Measurements from ENCODE around the gene ACAA1. TPM values are rescaled to one million over a fixed set of nuclear protein-coding genes. Genes with fewer than 3 reads are reported as not detected.

Gene ACAA1
- total RNA-seq, 1 experiment from 2014 or later, result 44.3 TPM

DNA sequence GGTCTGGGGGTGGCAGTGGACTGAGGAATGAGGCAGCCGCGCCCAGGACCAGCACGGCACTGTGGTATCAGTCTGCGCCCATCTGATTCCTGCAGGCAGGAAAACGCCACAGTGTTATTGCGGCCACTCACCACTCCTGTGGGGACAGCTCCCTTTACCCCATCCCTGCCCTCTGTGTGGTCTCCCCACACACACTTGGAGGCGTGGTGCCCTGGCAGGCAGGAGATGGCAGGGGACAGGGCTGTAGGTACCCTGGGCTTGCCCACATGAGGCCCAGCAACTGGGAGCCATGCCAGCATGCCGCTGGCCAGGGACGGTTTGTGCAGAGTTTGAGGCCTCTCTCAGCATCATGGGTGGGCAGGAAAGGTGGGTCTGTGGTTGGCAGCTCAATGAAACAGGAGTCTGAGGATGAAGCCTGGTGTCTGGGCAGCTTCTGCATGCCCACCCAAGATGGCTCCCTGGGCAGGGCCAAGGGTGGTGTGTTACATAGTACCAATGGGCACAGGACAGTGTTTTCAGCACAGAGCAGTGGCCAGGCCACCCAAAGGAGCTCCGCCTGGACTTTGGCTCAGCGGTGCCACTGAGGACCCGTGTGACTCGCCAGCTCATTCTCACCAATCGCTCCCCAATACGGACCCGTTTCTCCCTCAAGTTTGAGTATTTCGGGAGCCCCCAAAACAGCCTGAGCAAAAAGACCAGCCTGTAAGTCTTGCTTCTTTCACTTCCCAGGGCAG is 27.2 kb downstream of the ACAA1 start:
- Histone ChIP-seq H3K27me3 (ENCODE audit: insufficient read depth, low read length) (no peaks in the 10 kb centered on the region), H4K20me1 (ENCODE audit: control insufficient read depth, insufficient read depth, insufficient read length) (no peaks in the 10 kb centered on the region), H3K23ac (ENCODE audit: insufficient read length, low read depth, low read length) (no peak overlapping the region), H3K14ac (ENCODE audit: insufficient read depth, low read length) (no peak overlapping the region; the same call in 1 of the 2 replicates), H4K5ac (ENCODE audit: insufficient read length, low read depth, low read length) (no peak overlapping the region), H3K27ac (ENCODE audit: insufficient read length, low read depth, low read length) (no peak overlapping the region), H2AK5ac (ENCODE audit: insufficient read length, low read length) (no peak overlapping the region), H3K4ac (ENCODE audit: low read depth, low read length) (no peak overlapping the region), H2BK5ac (ENCODE audit: insufficient read length, low read length) (no peak overlapping the region), H3T11ph (ENCODE audit: low read length) (no peak overlapping the region), H4K91ac (ENCODE audit: insufficient read length, low read depth, low read length) (no peak overlapping the region), H4K8ac (replicated peaks; ENCODE audit: insufficient read length, low read depth, low read length) (no peak overlapping the region), H3K18ac (ENCODE audit: insufficient read length, low read depth, low read length) (no peak overlapping the region), H2BK120ac (ENCODE audit: low read depth, low read length, poor library complexity, severe bottlenecking) (no peak overlapping the region), H3K79me1 (ENCODE audit: insufficient read depth, low read depth, low read length, poor library complexity, severe bottlenecking) (no peaks in the 10 kb centered on the region), H2BK15ac (ENCODE audit: low read depth, low read length) (no peak overlapping the region), H2AFZ (ENCODE audit: low read length) (no peak overlapping the region), H3K9ac (ENCODE audit: extremely low read depth, insufficient read length, low read length) (no peak overlapping the region), H3K4me2 (ENCODE audit: insufficient read depth, insufficient read length, low read length) (no peak overlapping the region), H3K56ac (ENCODE audit: insufficient read length, low read depth, low read length) (no peak overlapping the region), H3K23me2 (ENCODE audit: insufficient read length, low read depth, low read length, poor library complexity, severe bottlenecking) (no peaks in the 10 kb centered on the region), H3K79me2 (ENCODE audit: insufficient read depth, low read length) (no peaks in the 10 kb centered on the region), H2BK12ac (ENCODE audit: insufficient read length, low read depth, low read length) (no peak overlapping the region), H2BK20ac (ENCODE audit: low read depth, low read length, poor library complexity, severe bottlenecking) (no peak overlapping the region), H3K9me3 (ENCODE audit: control insufficient read depth, low read depth, low read length) (no peaks in the 10 kb centered on the region), H3K4me1 (ENCODE audit: insufficient read depth, low read length) (no peaks in the 10 kb centered on the region)
- H3K9me3 Mint-ChIP-seq, result peaks cover 4 to 5% of the 10 kb centered on the region in 2 experiments; a peak in 3 of 5 replicates
- H3K4me1 Mint-ChIP-seq, result no peaks in the 10 kb centered on the region
- peak; percentile 19 for DNase-seq
- peak overlapping the region in 1 of 3 experiments; percentile 40; a peak in 2 of 7 replicates for H3K27ac Mint-ChIP-seq
- peaks cover 0 to 2% (median 0%) of the 10 kb centered on the region in 3 experiments; a peak in 2 of 7 replicates for H3K36me3 Mint-ChIP-seq (ENCODE audit: insufficient read depth in 1 of 3, low read depth in 3 of 3)
- H3K27me3 Mint-ChIP-seq (ENCODE audit: low read depth), result peaks cover 2% of the 10 kb centered on the region; the same call in 1 of the 2 replicates
- whole genome bisulfite sequencing (ENCODE audit: extremely low coverage, insufficient read length, low lambda C conversion rate), result no CpG with 5 or more reads among the region's 17 CpGs
- H3K4me3 Mint-ChIP-seq, result no peak overlapping the region
- TF ChIP-seq, protein P1, sequence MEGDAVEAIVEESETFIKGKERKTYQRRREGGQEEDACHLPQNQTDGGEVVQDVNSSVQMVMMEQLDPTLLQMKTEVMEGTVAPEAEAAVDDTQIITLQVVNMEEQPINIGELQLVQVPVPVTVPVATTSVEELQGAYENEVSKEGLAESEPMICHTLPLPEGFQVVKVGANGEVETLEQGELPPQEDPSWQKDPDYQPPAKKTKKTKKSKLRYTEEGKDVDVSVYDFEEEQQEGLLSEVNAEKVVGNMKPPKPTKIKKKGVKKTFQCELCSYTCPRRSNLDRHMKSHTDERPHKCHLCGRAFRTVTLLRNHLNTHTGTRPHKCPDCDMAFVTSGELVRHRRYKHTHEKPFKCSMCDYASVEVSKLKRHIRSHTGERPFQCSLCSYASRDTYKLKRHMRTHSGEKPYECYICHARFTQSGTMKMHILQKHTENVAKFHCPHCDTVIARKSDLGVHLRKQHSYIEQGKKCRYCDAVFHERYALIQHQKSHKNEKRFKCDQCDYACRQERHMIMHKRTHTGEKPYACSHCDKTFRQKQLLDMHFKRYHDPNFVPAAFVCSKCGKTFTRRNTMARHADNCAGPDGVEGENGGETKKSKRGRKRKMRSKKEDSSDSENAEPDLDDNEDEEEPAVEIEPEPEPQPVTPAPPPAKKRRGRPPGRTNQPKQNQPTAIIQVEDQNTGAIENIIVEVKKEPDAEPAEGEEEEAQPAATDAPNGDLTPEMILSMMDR (conservative IDR thresholded peaks at IDR 0.05), result no peak
